H1 (cell line): ENCODE data around the gene UVRAG. TPM values are rescaled to one million over a fixed set of nuclear protein-coding genes. Genes with fewer than 3 reads are reported as not detected.

Experiments
- BRCA1 ChIP-seq: IDR thresholded peaks from 2 replicates; pipeline ENCODE4 v1.6.1; 2012; ENCODE audit warnings: low read depth, low read length, improper control_type of control experiment
- CHD7 ChIP-seq: fragments of 300-600 bp; sonication (generic); IDR thresholded peaks from 2 replicates; pipeline ENCODE4 v1.7.1; 2012; ENCODE audit warnings: low read length, moderate library complexity, mild to moderate bottlenecking, inconsistent platforms; ENCODE audit not compliant: insufficient replicate concordance
- polyA plus RNA-seq, 7 experiments: library from polyadenylated mRNA; depleted of rRNA in 3 of 7; stranded (reverse) in 5 of 7; unstranded in 2 of 7; fragments of >200 nt in 5 of 7; fragments of 200-250 nt in 2 of 7; gene quantifications; 1 replicate in 5 of 7; 2 replicates in 1 of 7; 4 replicates in 1 of 7; pipeline versions ENCODE4 v1.2.1 to v1.2.3, GENCODE V29; 2011 to 2013; ENCODE audit warnings: missing spikeins in 2 of 7, mixed read lengths in 2 of 7
- total RNA-seq: library from RNA; stranded (reverse); fragmentation: NEBNext Ultra II Directional; extraction: Animal tissue kit (Norgen Biotek cat#: 25700); gene quantifications from 2 replicates; pipeline ENCODE4 v1.2.1, GENCODE V29; 2021

The UVRAG gene
- total and polyA plus RNA-seq, 2 of the 8 experiments (the other 6 are each of a cell fraction or from before 2014, with no cell fraction given): 5.5 to 14.7 TPM

- TF ChIP-seq CHD7 (no peak), BRCA1 (no peak)
- TF ChIP-seq, all 59 proteins: peak for 0
Observed at GRCh38 chr11:76054330-76054729, 239.3 kb downstream of the UVRAG start (continued).
